ENCODE data around the gene COG3. TPM values are rescaled to one million over a fixed set of nuclear protein-coding genes. Genes with fewer than 3 reads are reported as not detected.

COG3 gene
- total RNA-seq, 1 donor from 2014 or later, result 23.8 TPM

- no peak overlapping the region for H3K4me3 Mint-ChIP-seq (ENCODE audit: unreplicated experiment)
- H3K9me3 Mint-ChIP-seq (ENCODE audit: low read depth), result peaks cover 9% of the 10 kb centered on the region
- peaks cover 29% of the 10 kb centered on the region for H3K27me3 Mint-ChIP-seq (ENCODE audit: low read depth)
- DNase-seq (ENCODE audit: low spot score), result no peak
- TF ChIP-seq, protein P1, sequence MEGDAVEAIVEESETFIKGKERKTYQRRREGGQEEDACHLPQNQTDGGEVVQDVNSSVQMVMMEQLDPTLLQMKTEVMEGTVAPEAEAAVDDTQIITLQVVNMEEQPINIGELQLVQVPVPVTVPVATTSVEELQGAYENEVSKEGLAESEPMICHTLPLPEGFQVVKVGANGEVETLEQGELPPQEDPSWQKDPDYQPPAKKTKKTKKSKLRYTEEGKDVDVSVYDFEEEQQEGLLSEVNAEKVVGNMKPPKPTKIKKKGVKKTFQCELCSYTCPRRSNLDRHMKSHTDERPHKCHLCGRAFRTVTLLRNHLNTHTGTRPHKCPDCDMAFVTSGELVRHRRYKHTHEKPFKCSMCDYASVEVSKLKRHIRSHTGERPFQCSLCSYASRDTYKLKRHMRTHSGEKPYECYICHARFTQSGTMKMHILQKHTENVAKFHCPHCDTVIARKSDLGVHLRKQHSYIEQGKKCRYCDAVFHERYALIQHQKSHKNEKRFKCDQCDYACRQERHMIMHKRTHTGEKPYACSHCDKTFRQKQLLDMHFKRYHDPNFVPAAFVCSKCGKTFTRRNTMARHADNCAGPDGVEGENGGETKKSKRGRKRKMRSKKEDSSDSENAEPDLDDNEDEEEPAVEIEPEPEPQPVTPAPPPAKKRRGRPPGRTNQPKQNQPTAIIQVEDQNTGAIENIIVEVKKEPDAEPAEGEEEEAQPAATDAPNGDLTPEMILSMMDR (IDR thresholded peaks at IDR 0.05), result no peak
- H3K36me3 Mint-ChIP-seq (ENCODE audit: low read depth), result peaks cover 7% of the 10 kb centered on the region
- H3K27ac Mint-ChIP-seq (ENCODE audit: unreplicated experiment), result no peak overlapping the region
- no peaks in the 10 kb centered on the region for H3K4me1 Mint-ChIP-seq (ENCODE audit: low read depth)
Measured at GRCh38 chr13:45554604-45555109, 89.9 kb downstream of the COG3 start.

DNA sequence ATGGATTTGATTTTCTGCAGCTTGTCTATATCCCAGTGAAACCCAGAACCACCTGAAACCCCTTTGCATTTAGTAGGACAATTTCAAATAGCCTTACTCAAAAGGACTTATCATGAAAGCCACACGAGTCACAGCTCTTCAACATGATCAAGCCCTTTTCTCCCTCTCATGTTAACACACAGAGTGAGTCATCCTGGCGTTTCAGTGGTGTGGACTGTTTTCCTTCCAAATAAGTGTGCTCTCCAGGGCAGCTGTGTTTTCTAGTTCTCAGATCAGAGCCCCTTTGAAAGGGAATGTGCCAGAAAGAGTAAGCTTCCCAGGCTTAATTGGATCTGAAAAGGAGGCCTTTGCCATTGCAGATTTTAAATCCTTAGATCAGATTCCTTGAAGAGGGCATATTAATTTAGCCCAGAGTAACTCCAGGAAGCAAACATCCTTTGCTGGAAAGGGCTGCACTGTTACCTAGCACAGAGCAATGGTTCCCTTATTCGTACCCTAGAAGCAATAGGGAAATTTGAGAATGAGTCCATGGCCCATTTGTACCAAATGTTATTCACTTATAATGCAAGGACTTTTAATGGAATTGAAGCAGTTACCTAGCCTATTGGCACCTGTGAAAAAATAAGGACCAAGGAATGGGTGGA lies 99.5 kb downstream of the COG3 start:
- H3K27ac Mint-ChIP-seq (ENCODE audit: unreplicated experiment), result no peak overlapping the region
- no peaks in the 10 kb centered on the region for H3K9me3 Mint-ChIP-seq (ENCODE audit: low read depth)
- TF ChIP-seq, protein P1 (IDR thresholded peaks at IDR 0.05), result no peak
- DNase-seq (ENCODE audit: low spot score), result no peak
- H3K4me1 Mint-ChIP-seq (ENCODE audit: low read depth), result peaks cover 7% of the 10 kb centered on the region
- peaks cover 8% of the 10 kb centered on the region for H3K27me3 Mint-ChIP-seq (ENCODE audit: low read depth)
- peaks cover 2% of the 10 kb centered on the region for H3K36me3 Mint-ChIP-seq (ENCODE audit: low read depth)
- no peak overlapping the region for H3K4me3 Mint-ChIP-seq (ENCODE audit: unreplicated experiment)

GRCh38 chr13:45565331-45565730 lies 100.6 kb downstream of the COG3 start:
- Mint-ChIP-seq H3K27ac (ENCODE audit: unreplicated experiment) (no peak overlapping the region), H3K4me1 (ENCODE audit: low read depth) (peaks cover 7% of the 10 kb centered on the region), H3K9me3 (ENCODE audit: low read depth) (no peaks in the 10 kb centered on the region), H3K4me3 (ENCODE audit: unreplicated experiment) (no peak overlapping the region), H3K27me3 (ENCODE audit: low read depth) (peaks cover 7% of the 10 kb centered on the region), H3K36me3 (ENCODE audit: low read depth) (no peaks in the 10 kb centered on the region)
- TF ChIP-seq, protein P1 (IDR thresholded peaks at IDR 0.05), result no peak
- DNase-seq (ENCODE audit: low spot score), result no peak

- no peaks in the 10 kb centered on the region for H3K4me1 Mint-ChIP-seq (ENCODE audit: low read depth)
- no peak overlapping the region for H3K4me3 Mint-ChIP-seq (ENCODE audit: unreplicated experiment)
- no peak for DNase-seq (ENCODE audit: low spot score)
- no peaks in the 10 kb centered on the region for H3K9me3 Mint-ChIP-seq (ENCODE audit: low read depth)
- TF ChIP-seq, protein P1 (IDR thresholded peaks at IDR 0.05), result no peak
- H3K27ac Mint-ChIP-seq (ENCODE audit: unreplicated experiment), result no peak overlapping the region
- H3K36me3 Mint-ChIP-seq (ENCODE audit: low read depth), result no peaks in the 10 kb centered on the region
- H3K27me3 Mint-ChIP-seq (ENCODE audit: low read depth), result peaks cover 49% of the 10 kb centered on the region
Measured at GRCh38 chr13:45575146-45575829, 110.5 kb downstream of the COG3 start.

- TF ChIP-seq, protein P1 (IDR thresholded peaks at IDR 0.05), result no peak
- H3K9me3 Mint-ChIP-seq (ENCODE audit: low read depth), result no peaks in the 10 kb centered on the region
- H3K36me3 Mint-ChIP-seq (ENCODE audit: low read depth), result no peaks in the 10 kb centered on the region
- no peak overlapping the region for H3K27ac Mint-ChIP-seq (ENCODE audit: unreplicated experiment)
- H3K27me3 Mint-ChIP-seq (ENCODE audit: low read depth), result peaks cover 49% of the 10 kb centered on the region
- no peak for DNase-seq (ENCODE audit: low spot score)
- H3K4me1 Mint-ChIP-seq (ENCODE audit: low read depth), result no peaks in the 10 kb centered on the region
- H3K4me3 Mint-ChIP-seq (ENCODE audit: unreplicated experiment), result no peak overlapping the region
Measured at GRCh38 chr13:45575830-45576180, 111.1 kb downstream of the COG3 start.
